ENCODE measurements around the gene AOC2.
A peak's percentile ranks its signal among the peaks of the same experiment; 100 is the strongest.

The AOC2 gene

GRCh38 chr17:42806249-42806648 lies 38.1 kb upstream of the AOC2 start:
- no peaks in the 10 kb centered on the region for H3K27me3 ChIP-seq (ENCODE audit: control insufficient read depth in 1 of 2, insufficient read depth in 2 of 2, low read length in 2 of 2)
- no peak overlapping the region for H3K4me3 ChIP-seq (ENCODE audit: low read length in 2 of 2)
- no peaks in the 10 kb centered on the region for H3K9me3 ChIP-seq (ENCODE audit: control insufficient read depth in 2 of 2, low read length in 2 of 2)
- peaks cover 5 to 9% of the 10 kb centered on the region in 2 donors for H3K36me3 ChIP-seq (ENCODE audit: control insufficient read depth in 2 of 2, insufficient read depth in 2 of 2, low read length in 2 of 2)
- peaks cover 24% of the 10 kb centered on the region for H3K4me1 ChIP-seq (ENCODE audit: control insufficient read depth, insufficient read depth, low read length)
- H3K9ac ChIP-seq (ENCODE audit: low read length in 2 of 2) = no peak overlapping the region
- H3K27ac ChIP-seq (ENCODE audit: low read length) = peak overlapping the region; percentile 46

- no peak overlapping the region for H3K9ac ChIP-seq (ENCODE audit: low read length in 2 of 2)
- peaks cover 26% of the 10 kb centered on the region for H3K4me1 ChIP-seq (ENCODE audit: control insufficient read depth, insufficient read depth, low read length)
- H3K27ac ChIP-seq (ENCODE audit: low read length) = peak overlapping the region; percentile 60
- H3K27me3 ChIP-seq (ENCODE audit: control insufficient read depth in 1 of 2, insufficient read depth in 2 of 2, low read length in 2 of 2) = no peaks in the 10 kb centered on the region
- peaks cover 10 to 22% of the 10 kb centered on the region in 2 donors for H3K36me3 ChIP-seq (ENCODE audit: control insufficient read depth in 2 of 2, insufficient read depth in 2 of 2, low read length in 2 of 2)
- H3K4me3 ChIP-seq (ENCODE audit: low read length in 2 of 2) = no peak overlapping the region
- no peaks in the 10 kb centered on the region for H3K9me3 ChIP-seq (ENCODE audit: control insufficient read depth in 2 of 2, low read length in 2 of 2)
Observed at GRCh38 chr17:42809250-42809649, 35.1 kb upstream of the AOC2 start.

GRCh38 chr17:42814633-42815399 lies 29.6 kb upstream of the AOC2 start:
- Histone ChIP-seq H3K4me1 (ENCODE audit: control insufficient read depth, insufficient read depth, low read length) (peaks cover 37% of the 10 kb centered on the region), H3K9me3 (ENCODE audit: control insufficient read depth in 2 of 2, low read length in 2 of 2) (no peaks in the 10 kb centered on the region), H3K27me3 (ENCODE audit: control insufficient read depth in 1 of 2, insufficient read depth in 2 of 2, low read length in 2 of 2) (no peaks in the 10 kb centered on the region), H3K36me3 (ENCODE audit: control insufficient read depth in 2 of 2, insufficient read depth in 2 of 2, low read length in 2 of 2) (peaks cover 41 to 43% of the 10 kb centered on the region in 2 donors), H3K27ac (ENCODE audit: low read length) (peak overlapping the region; percentile 53), H3K9ac (ENCODE audit: low read length in 2 of 2) (no peak overlapping the region), H3K4me3 (ENCODE audit: low read length in 2 of 2) (peak overlapping the region in 1 of 2 donors; percentile 23)

GRCh38 chr17:42817866-42818265 lies 26.5 kb upstream of the AOC2 start:
- Histone ChIP-seq H3K27ac (ENCODE audit: low read length) (peak overlapping the region; percentile 89), H3K9me3 (ENCODE audit: control insufficient read depth in 2 of 2, low read length in 2 of 2) (no peaks in the 10 kb centered on the region), H3K4me3 (ENCODE audit: low read length in 2 of 2) (peak overlapping the region in 1 of 2 donors; percentile 29), H3K36me3 (ENCODE audit: control insufficient read depth in 2 of 2, insufficient read depth in 2 of 2, low read length in 2 of 2) (peaks cover 41 to 45% of the 10 kb centered on the region in 2 donors), H3K4me1 (ENCODE audit: control insufficient read depth, insufficient read depth, low read length) (peaks cover 37% of the 10 kb centered on the region), H3K9ac (ENCODE audit: low read length in 2 of 2) (peak overlapping the region; percentile 14 to 49), H3K27me3 (ENCODE audit: control insufficient read depth in 1 of 2, insufficient read depth in 2 of 2, low read length in 2 of 2) (no peaks in the 10 kb centered on the region)

GRCh38 chr17:42818379-42818778 lies 26.0 kb upstream of the AOC2 start:
- H3K36me3 ChIP-seq (ENCODE audit: control insufficient read depth in 2 of 2, insufficient read depth in 2 of 2, low read length in 2 of 2) = peaks cover 41 to 45% of the 10 kb centered on the region in 2 donors
- no peak overlapping the region for H3K4me3 ChIP-seq (ENCODE audit: low read length in 2 of 2)
- H3K27me3 ChIP-seq (ENCODE audit: control insufficient read depth in 1 of 2, insufficient read depth in 2 of 2, low read length in 2 of 2) = no peaks in the 10 kb centered on the region
- peak overlapping the region in 1 of 2 donors; percentile 49 for H3K9ac ChIP-seq (ENCODE audit: low read length in 2 of 2)
- H3K9me3 ChIP-seq (ENCODE audit: control insufficient read depth in 2 of 2, low read length in 2 of 2) = no peaks in the 10 kb centered on the region
- H3K27ac ChIP-seq (ENCODE audit: low read length) = peak overlapping the region; percentile 89
- H3K4me1 ChIP-seq (ENCODE audit: control insufficient read depth, insufficient read depth, low read length) = peaks cover 41% of the 10 kb centered on the region

GRCh38 chr17:42819939-42820535 lies 24.3 kb upstream of the AOC2 start:
- peaks cover 33 to 43% of the 10 kb centered on the region in 2 donors for H3K36me3 ChIP-seq (ENCODE audit: control insufficient read depth in 2 of 2, insufficient read depth in 2 of 2, low read length in 2 of 2)
- peaks cover 39% of the 10 kb centered on the region for H3K4me1 ChIP-seq (ENCODE audit: control insufficient read depth, insufficient read depth, low read length)
- H3K9ac ChIP-seq (ENCODE audit: low read length in 2 of 2) = no peak overlapping the region
- no peak overlapping the region for H3K27ac ChIP-seq (ENCODE audit: low read length)
- no peak overlapping the region for H3K4me3 ChIP-seq (ENCODE audit: low read length in 2 of 2)
- no peaks in the 10 kb centered on the region for H3K9me3 ChIP-seq (ENCODE audit: control insufficient read depth in 2 of 2, low read length in 2 of 2)
- no peaks in the 10 kb centered on the region for H3K27me3 ChIP-seq (ENCODE audit: control insufficient read depth in 1 of 2, insufficient read depth in 2 of 2, low read length in 2 of 2)

- Histone ChIP-seq H3K27me3 (ENCODE audit: control insufficient read depth in 1 of 2, insufficient read depth in 2 of 2, low read length in 2 of 2) (no peaks in the 10 kb centered on the region), H3K36me3 (ENCODE audit: control insufficient read depth in 2 of 2, insufficient read depth in 2 of 2, low read length in 2 of 2) (peaks cover 24 to 37% of the 10 kb centered on the region in 2 donors), H3K4me1 (ENCODE audit: control insufficient read depth, insufficient read depth, low read length) (peaks cover 30% of the 10 kb centered on the region), H3K4me3 (ENCODE audit: low read length in 2 of 2) (no peak overlapping the region), H3K27ac (ENCODE audit: low read length) (no peak overlapping the region), H3K9ac (ENCODE audit: low read length in 2 of 2) (no peak overlapping the region), H3K9me3 (ENCODE audit: control insufficient read depth in 2 of 2, low read length in 2 of 2) (no peaks in the 10 kb centered on the region)
Observed at GRCh38 chr17:42821176-42821575, 23.2 kb upstream of the AOC2 start.

- Histone ChIP-seq H3K27ac (ENCODE audit: low read length) (no peak overlapping the region), H3K4me3 (ENCODE audit: low read length in 2 of 2) (no peak overlapping the region), H3K27me3 (ENCODE audit: control insufficient read depth in 1 of 2, insufficient read depth in 2 of 2, low read length in 2 of 2) (no peaks in the 10 kb centered on the region), H3K9ac (ENCODE audit: low read length in 2 of 2) (no peak overlapping the region), H3K9me3 (ENCODE audit: control insufficient read depth in 2 of 2, low read length in 2 of 2) (no peaks in the 10 kb centered on the region), H3K36me3 (ENCODE audit: control insufficient read depth in 2 of 2, insufficient read depth in 2 of 2, low read length in 2 of 2) (no peaks in the 10 kb centered on the region), H3K4me1 (ENCODE audit: control insufficient read depth, insufficient read depth, low read length) (peaks cover 13% of the 10 kb centered on the region)
Observed at GRCh38 chr17:42827472-42827871, 16.9 kb upstream of the AOC2 start.

GRCh38 chr17:42830971-42831370 lies 13.4 kb upstream of the AOC2 start:
- Histone ChIP-seq H3K4me3 (ENCODE audit: low read length in 2 of 2) (no peak overlapping the region), H3K36me3 (ENCODE audit: control insufficient read depth in 2 of 2, insufficient read depth in 2 of 2, low read length in 2 of 2) (peaks cover 4 to 5% of the 10 kb centered on the region in 2 donors), H3K27me3 (ENCODE audit: control insufficient read depth in 1 of 2, insufficient read depth in 2 of 2, low read length in 2 of 2) (no peaks in the 10 kb centered on the region), H3K4me1 (ENCODE audit: control insufficient read depth, insufficient read depth, low read length) (peaks cover 16% of the 10 kb centered on the region), H3K9me3 (ENCODE audit: control insufficient read depth in 2 of 2, low read length in 2 of 2) (no peaks in the 10 kb centered on the region), H3K9ac (ENCODE audit: low read length in 2 of 2) (no peak overlapping the region), H3K27ac (ENCODE audit: low read length) (no peak overlapping the region)

- H3K9ac ChIP-seq (ENCODE audit: low read length in 2 of 2) = peak overlapping the region; percentile 98 to 99
- H3K4me3 ChIP-seq (ENCODE audit: low read length in 2 of 2) = peak overlapping the region; percentile 98 to 100
- no peaks in the 10 kb centered on the region for H3K9me3 ChIP-seq (ENCODE audit: control insufficient read depth in 2 of 2, low read length in 2 of 2)
- H3K4me1 ChIP-seq (ENCODE audit: control insufficient read depth, insufficient read depth, low read length) = peaks cover 16% of the 10 kb centered on the region
- H3K27ac ChIP-seq (ENCODE audit: low read length) = peak overlapping the region; percentile 92
- no peaks in the 10 kb centered on the region for H3K27me3 ChIP-seq (ENCODE audit: control insufficient read depth in 1 of 2, insufficient read depth in 2 of 2, low read length in 2 of 2)
- H3K36me3 ChIP-seq (ENCODE audit: control insufficient read depth in 2 of 2, insufficient read depth in 2 of 2, low read length in 2 of 2) = peaks cover 7 to 9% of the 10 kb centered on the region in 2 donors
Observed at GRCh38 chr17:42832213-42832933, 12.0 kb upstream of the AOC2 start.

Measured in stomach smooth muscle (tissue), 2 donors.